Adrenal gland (tissue), 12 donors: Measurements from ENCODE around the gene SCARB1. TPM values are rescaled to one million over a fixed set of nuclear protein-coding genes. Genes with fewer than 3 reads are reported as not detected.
"Not testable (repeated sequence)": the region's sequence is repeated elsewhere in the genome, so short reads cannot be mapped to it uniquely, and the experiment has no call there.

Source experiments
- DNase-seq, 7 donors: peaks; one replicate each; pipeline ENCODE4 v3.0.0-alpha.2; 2019 to 2020
- H3K27ac ChIP-seq, 5 donors: fragments of 200-600 bp; sonication (generic) in 4 of 5; 1 replicate in 3 of 5; 2 replicates in 2 of 5; pipeline versions ENCODE4 v1.5.1 to v1.8.0; 2016 to 2020; ENCODE audit warnings: mild to moderate bottlenecking in 1 of 5
- H3K27me3 ChIP-seq: fragments of 200-600 bp; 2 replicates; pipeline ENCODE4 v1.8.0; 2021
- H3K36me3 ChIP-seq, 2 donors: fragments of 200-600 bp; replicated peaks in 1 of 2; 1 replicate in 1 of 2; 2 replicates in 1 of 2; pipeline versions ENCODE4 v1.5.1 to v1.8.0; 2018 to 2022
- H3K4me1 ChIP-seq, 2 donors: fragments of 200-600 bp; replicated peaks in 1 of 2; 1 replicate in 1 of 2; 2 replicates in 1 of 2; pipeline versions ENCODE4 v1.5.1 to v1.8.0; 2018 to 2021
- H3K4me3 ChIP-seq, 4 donors: fragments of 200-600 bp; sonication (generic) in 3 of 4; one replicate each; pipeline ENCODE4 v1.5.1; 2016 to 2018
- H3K9me3 ChIP-seq, 3 donors: fragments of 200-600 bp; sonication (generic) in 1 of 3; replicated peaks in 1 of 3; 1 replicate in 2 of 3; 2 replicates in 1 of 3; pipeline versions ENCODE4 v1.5.1 to v1.8.0; 2016 to 2021
- CTCF ChIP-seq, 6 experiments: fragments of 450-650 bp in 4 of 6; fragments of 200-600 bp in 2 of 6; sonication (generic) in 1 of 6; IDR thresholded peaks; 1 replicate in 5 of 6; 2 replicates in 1 of 6; pipeline versions ENCODE4 v1.5.1 to v1.8.0; 2016 to 2021; ENCODE audit warnings: antibody characterized with exemption in 6 of 6, mild to moderate bottlenecking in 2 of 6, moderate library complexity in 1 of 6
- POLR2A ChIP-seq, 2 donors: fragments of 450-650 bp; IDR thresholded peaks; one replicate each; pipeline ENCODE4 v1.6.1; 2017; ENCODE audit warnings: antibody characterized with exemption in 2 of 2, mild to moderate bottlenecking in 2 of 2, moderate library complexity in 1 of 2
- WGBS, 4 donors: extraction: QIAGEN DNeasy Blood & Tissue Kit in 2 of 4; methylation state at CpG; one replicate each; pipeline versions ENCODE4 v1.1.5 to v1.1.7; 2013 to 2017; 5-methylcytosine and 5-hydroxymethylcytosine counted together
- intact Hi-C, 2 donors: fragments of 100-400 bp; cut with DNase I; formaldehyde crosslinking; loops; one replicate each; pipeline versions ENCODE4 v1.14.1 to v1.15.0; 2022 to 2023
- polyA plus RNA-seq, 3 donors: library from polyadenylated mRNA; stranded (reverse); fragments of 200-250 nt in 2 of 3; fragments of 350-450 nt in 1 of 3; fragmentation: Illumina TruSeq in 1 of 3; extraction: RNeasy Lipid Tissue Mini Kit (QIAGEN cat#74804) in 1 of 3; gene quantifications; one replicate each; pipeline ENCODE4 v1.2.3, GENCODE V29; 2013 to 2014
- total RNA-seq, 9 donors: library from RNA; depleted of rRNA in 4 of 9; stranded (reverse); fragments of >200 nt in 4 of 9; fragments of 120-200 nt in 1 of 9; fragmentation: NEBNext Ultra II Directional in 1 of 9; extraction: Animal tissue kit (Norgen Biotek cat#: 25700) in 1 of 9; gene quantifications; one replicate each; pipeline versions ENCODE4 v1.1.0 to v1.2.4, GENCODE V29; 2013 to 2023
- donor health status: healthy with polysubstance abuse.
- donor health status: Bipolar disorder and iron deficiency.
- donor health status: DM: yes; HTN: yes; CAD: no.
- donor health status: DM: no; HTN: no; CAD: no.
- donor health status: DM: no; HTN: no; CAD: no.
- donor health status: DM: yes; HTN: yes; CAD: no.

The SCARB1 gene
- total and polyA plus RNA-seq, 12 donors = 213 to 8,580 (median 1,325) TPM

GRCh38 chr12:124884587-124885438 lies 21.1 kb upstream of the SCARB1 start:
- no peaks in the 10 kb centered on the region for H3K36me3 ChIP-seq
- H3K4me3 ChIP-seq = no peak overlapping the region
- intact Hi-C loops = no loop called here
- no peaks in the 10 kb centered on the region for H3K27me3 ChIP-seq
- H3K9me3 ChIP-seq = no peaks in the 10 kb centered on the region
- no peak overlapping the region for H3K27ac ChIP-seq
- 76 to 83% (median 82%) methylated on average over 11 to 15 of the region's 15 CpGs for WGBS, 4 donors
- DNase-seq = no peak
- H3K4me1 ChIP-seq = peaks cover 0 to 15% of the 10 kb centered on the region in 2 donors
- TF ChIP-seq POLR2A (IDR thresholded peaks at IDR 0.05) = no peak

GRCh38 chr12:124883263-124884130 lies 19.8 kb upstream of the SCARB1 start:
- intact Hi-C loops = no loop called here
- no peaks in the 10 kb centered on the region for H3K9me3 ChIP-seq
- no peaks in the 10 kb centered on the region for H3K27me3 ChIP-seq
- H3K4me3 ChIP-seq = no peak overlapping the region
- no peaks in the 10 kb centered on the region for H3K36me3 ChIP-seq
- H3K4me1 ChIP-seq = peaks cover 0 to 11% of the 10 kb centered on the region in 2 donors
- peak in 4 of 7 donors; percentile 46 to 70 (median 61) for DNase-seq
- no peak for TF ChIP-seq POLR2A (IDR thresholded peaks at IDR 0.05)
- no peak for TF ChIP-seq CTCF (IDR thresholded peaks at IDR 0.05)
- 67 to 68% (median 68%) methylated on average over 10 of the region's 10 CpGs for WGBS, 4 donors
- H3K27ac ChIP-seq = peak overlapping the region in 2 of 5 donors; percentile 46 to 64

- no peak for TF ChIP-seq CTCF (IDR thresholded peaks at IDR 0.05)
- TF ChIP-seq POLR2A (IDR thresholded peaks at IDR 0.05) = no peak
- no peak for DNase-seq
- intact Hi-C loops = no loop called here
- Histone ChIP-seq H3K36me3 (no peaks in the 10 kb centered on the region), H3K27me3 (no peaks in the 10 kb centered on the region), H3K9me3 (no peaks in the 10 kb centered on the region), H3K4me3 (no peak overlapping the region), H3K27ac (no peak overlapping the region), H3K4me1 (peaks cover 0 to 4% of the 10 kb centered on the region in 2 donors)
- WGBS, 4 donors = 58 to 75% (median 66%) methylated on average over 8 to 10 of the region's 10 CpGs
Observed at GRCh38 chr12:124881123-124881522, 17.5 kb upstream of the SCARB1 start.

GRCh38 chr12:124880335-124880734 lies 16.7 kb upstream of the SCARB1 start:
- H3K9me3 ChIP-seq, H3K4me1 ChIP-seq, H3K27me3 ChIP-seq, H3K4me3 ChIP-seq, intact Hi-C loops, DNase-seq, H3K36me3 ChIP-seq, H3K27ac ChIP-seq: not testable (repeated sequence)
- WGBS, 4 donors = 59 to 87% (median 74%) methylated on average over 6 to 11 of the region's 11 CpGs
